Ishikawa (cell line): ENCODE data around the gene STRN4.
A peak's percentile ranks its signal among the peaks of the same experiment; 100 is the strongest.

Experiments
- CREB1 ChIP-seq: IDR thresholded peaks from 2 replicates; pipeline ENCODE4 v1.6.1; 2012; ENCODE audit warnings: low read depth
- EP300 ChIP-seq: IDR thresholded peaks from 2 replicates; pipeline ENCODE4 v1.6.1; 2012; ENCODE audit warnings: borderline replicate concordance
- FOXM1 ChIP-seq: IDR thresholded peaks from 2 replicates; pipeline ENCODE4 v1.6.1; 2012; ENCODE audit warnings: low read depth, borderline replicate concordance
- NFIC ChIP-seq: IDR thresholded peaks from 2 replicates; pipeline ENCODE4 v1.6.1; 2012
- RAD21 ChIP-seq: IDR thresholded peaks from 2 replicates; pipeline ENCODE4 v1.6.1; 2012; ENCODE audit warnings: low read depth
- REST ChIP-seq: IDR thresholded peaks from 2 replicates; pipeline ENCODE4 v1.6.1; 2012; ENCODE audit warnings: low read depth, mild to moderate bottlenecking
- TAF1 ChIP-seq: IDR thresholded peaks from 2 replicates; pipeline ENCODE4 v1.6.1; 2012; ENCODE audit warnings: low read depth, mild to moderate bottlenecking
- TEAD4 ChIP-seq: IDR thresholded peaks from 2 replicates; pipeline ENCODE4 v1.6.1; 2012
- YY1 ChIP-seq: IDR thresholded peaks from 2 replicates; pipeline ENCODE4 v1.6.1; 2012; ENCODE audit warnings: low read depth
- ZBTB7A ChIP-seq: IDR thresholded peaks from 2 replicates; pipeline ENCODE4 v1.6.1; 2012; ENCODE audit warnings: low read depth
- TF ChIP-seq, protein P1 (sequence below): IDR thresholded peaks from 2 replicates; pipeline ENCODE4 v1.6.1; 2012
- TF ChIP-seq, protein P2 (sequence below): IDR thresholded peaks from 2 replicates; pipeline ENCODE4 v1.6.1; 2012

DNA sequence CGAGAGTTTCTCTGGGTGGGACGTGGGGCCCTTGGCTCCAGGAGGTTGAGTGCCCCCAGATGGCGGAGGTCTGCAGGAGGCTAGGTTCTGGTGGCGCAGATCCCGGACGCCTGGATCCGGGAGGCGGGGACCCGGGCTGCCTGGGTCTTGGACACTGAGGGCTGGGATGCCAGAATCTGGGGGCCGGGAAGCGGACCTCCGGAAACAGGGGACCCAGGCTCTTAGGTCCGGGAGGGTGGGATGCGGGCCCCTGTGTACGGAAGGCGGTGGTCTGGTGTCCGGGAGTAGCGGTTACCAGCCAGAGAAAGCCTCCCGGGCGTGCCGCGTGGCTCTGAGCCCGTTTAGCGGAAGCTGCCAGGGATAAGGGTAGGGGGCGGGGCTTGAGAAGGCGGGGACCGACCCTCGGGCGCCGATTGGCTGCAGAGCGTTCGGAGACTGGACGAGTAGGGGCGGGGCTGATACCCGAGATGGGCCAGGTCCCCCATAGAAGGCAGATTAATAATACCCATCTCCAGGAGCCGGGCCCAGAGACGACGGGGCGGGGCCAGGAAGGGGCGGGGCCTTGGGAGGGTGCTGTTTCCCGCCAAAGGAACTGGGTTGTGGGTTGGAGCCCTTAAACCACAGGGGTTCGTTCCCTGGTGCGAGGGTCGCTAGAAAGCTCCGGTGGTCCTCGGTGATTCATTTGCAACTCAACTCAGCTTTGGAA, 42.2 kb upstream of the STRN4 start, which contains the start of gene SLC1A5:
- TF ChIP-seq ZBTB7A (no peak), RAD21 (no peak), YY1 (peak; percentile 66; the same call in 1 of the 2 replicates), FOXM1 (no peak), REST (no peak), NFIC (peak; percentile 49), TAF1 (peak; percentile 99), CREB1 (no peak), EP300 (0 out of 2 replicates have a peak, but pooled peaks have one; percentile 25), TEAD4 (0 out of 2 replicates have a peak, but pooled peaks have one; percentile 25)
- TF ChIP-seq, protein P1, sequence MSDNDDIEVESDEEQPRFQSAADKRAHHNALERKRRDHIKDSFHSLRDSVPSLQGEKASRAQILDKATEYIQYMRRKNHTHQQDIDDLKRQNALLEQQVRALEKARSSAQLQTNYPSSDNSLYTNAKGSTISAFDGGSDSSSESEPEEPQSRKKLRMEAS = peak; percentile 97
- TF ChIP-seq, protein P2, sequence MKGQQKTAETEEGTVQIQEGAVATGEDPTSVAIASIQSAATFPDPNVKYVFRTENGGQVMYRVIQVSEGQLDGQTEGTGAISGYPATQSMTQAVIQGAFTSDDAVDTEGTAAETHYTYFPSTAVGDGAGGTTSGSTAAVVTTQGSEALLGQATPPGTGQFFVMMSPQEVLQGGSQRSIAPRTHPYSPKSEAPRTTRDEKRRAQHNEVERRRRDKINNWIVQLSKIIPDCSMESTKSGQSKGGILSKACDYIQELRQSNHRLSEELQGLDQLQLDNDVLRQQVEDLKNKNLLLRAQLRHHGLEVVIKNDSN = 0 out of 2 replicates have a peak, but pooled peaks have one; percentile 9
